ENCODE measurements around the gene PGBD5. TPM values are rescaled to one million over a fixed set of nuclear protein-coding genes. Genes with fewer than 3 reads are reported as not detected.

PGBD5 gene
- total RNA-seq, 1 experiment from 2014 or later, result 0.76 TPM

GRCh38 chr1:230280054-230280795, 145.9 kb downstream of the PGBD5 start:
- DNase-seq (ENCODE audit: low read depth), result no peak

GRCh38 chr1:230279583-230279945, 146.6 kb downstream of the PGBD5 start:
- DNase-seq (ENCODE audit: low read depth), result no peak

- DNase-seq (ENCODE audit: low read depth), result no peak
Measured at GRCh38 chr1:230278871-230279582, 147.1 kb downstream of the PGBD5 start.

GRCh38 chr1:230278376-230278775, 147.8 kb downstream of the PGBD5 start:
- DNase-seq (ENCODE audit: low read depth), result no peak

- DNase-seq (ENCODE audit: low read depth), result no peak
Measured at GRCh38 chr1:230277201-230278025, 148.7 kb downstream of the PGBD5 start.

- no peak for DNase-seq (ENCODE audit: low read depth)
Measured at GRCh38 chr1:230276401-230276800, 149.7 kb downstream of the PGBD5 start.

GRCh38 chr1:230274254-230274653, 151.9 kb downstream of the PGBD5 start:
- no peak for DNase-seq (ENCODE audit: low read depth)

GRCh38 chr1:230273141-230273710, 152.9 kb downstream of the PGBD5 start:
- DNase-seq (ENCODE audit: low read depth), result no peak

GRCh38 chr1:230272557-230272956, 153.6 kb downstream of the PGBD5 start:
- DNase-seq (ENCODE audit: low read depth), result no peak

- no peak for DNase-seq (ENCODE audit: low read depth)
Measured at GRCh38 chr1:230271300-230272035, 154.7 kb downstream of the PGBD5 start.

GRCh38 chr1:230270559-230271281, 155.4 kb downstream of the PGBD5 start:
- DNase-seq (ENCODE audit: low read depth), result no peak

- DNase-seq (ENCODE audit: low read depth), result no peak
Measured at GRCh38 chr1:230270185-230270558, 156.0 kb downstream of the PGBD5 start.

- DNase-seq (ENCODE audit: low read depth), result peak; percentile 57
Measured at GRCh38 chr1:230268371-230269170, 157.6 kb downstream of the PGBD5 start.

- DNase-seq (ENCODE audit: low read depth), result no peak
Measured at GRCh38 chr1:230267338-230268065, 158.6 kb downstream of the PGBD5 start.

GRCh38 chr1:230266456-230266855, 159.7 kb downstream of the PGBD5 start:
- DNase-seq (ENCODE audit: low read depth), result no peak

- DNase-seq (ENCODE audit: low read depth), result no peak
Measured at GRCh38 chr1:230265200-230266115, 160.7 kb downstream of the PGBD5 start.
